GM19452 (cell line): Measurements from ENCODE around the gene SLC22A2.
"Not testable (repeated sequence)": the region's sequence is repeated elsewhere in the genome, so short reads cannot be mapped to it uniquely, and the experiment has no call there.

ENCODE experiments used
- ATAC-seq: cut with Tn5 transposase; IDR thresholded peaks from one replicate; pipeline ENCODE4 v1.9.1; 2021; ENCODE audit not compliant: unreplicated experiment

Gene SLC22A2

GRCh38 chr6:160258346-160259142 is at the start of gene SLC22A2:
Gene SLC22A2, minus strand, starts transcription at chr6:160258821. Its CDS starts 64 bp downstream, at chr6:160258757.
- ATAC-seq, result no peak

- ATAC-seq, result no peak
Observed at GRCh38 chr6:160305926-160306713, 47.5 kb upstream of the SLC22A2 start.

- ATAC-seq, result no peak
Observed at GRCh38 chr6:160303806-160304205, 45.2 kb upstream of the SLC22A2 start.

GRCh38 chr6:160302431-160303082 is 43.9 kb upstream of the SLC22A2 start:
- ATAC-seq, result not testable (repeated sequence)

- no peak for ATAC-seq
Observed at GRCh38 chr6:160301339-160301738, 42.7 kb upstream of the SLC22A2 start.

GRCh38 chr6:160300076-160300695 is 41.6 kb upstream of the SLC22A2 start:
- no peak for ATAC-seq

- no peak for ATAC-seq
Observed at GRCh38 chr6:160299559-160299958, 40.9 kb upstream of the SLC22A2 start.

- no peak for ATAC-seq
Observed at GRCh38 chr6:160298121-160298520, 39.5 kb upstream of the SLC22A2 start.

- no peak for ATAC-seq
Observed at GRCh38 chr6:160297310-160297709, 38.7 kb upstream of the SLC22A2 start.

GRCh38 chr6:160293844-160294243 is 35.2 kb upstream of the SLC22A2 start:
- no peak for ATAC-seq

- ATAC-seq, result no peak
Observed at GRCh38 chr6:160285541-160286105, 27.0 kb upstream of the SLC22A2 start.

GRCh38 chr6:160284575-160284974 is 26.0 kb upstream of the SLC22A2 start:
- ATAC-seq, result no peak

- ATAC-seq, result no peak
Observed at GRCh38 chr6:160282444-160282843, 23.8 kb upstream of the SLC22A2 start.

- no peak for ATAC-seq
Observed at GRCh38 chr6:160279850-160280249, 21.2 kb upstream of the SLC22A2 start.

- ATAC-seq, result no peak
Observed at GRCh38 chr6:160278786-160279310, 20.2 kb upstream of the SLC22A2 start.

GRCh38 chr6:160278311-160278710 is 19.7 kb upstream of the SLC22A2 start:
- no peak for ATAC-seq

GRCh38 chr6:160277546-160277945 is 18.9 kb upstream of the SLC22A2 start:
- ATAC-seq, result no peak

- no peak for ATAC-seq
Observed at GRCh38 chr6:160277144-160277543, 18.5 kb upstream of the SLC22A2 start.

- ATAC-seq, result no peak
Observed at GRCh38 chr6:160276126-160276525, 17.5 kb upstream of the SLC22A2 start.

GRCh38 chr6:160275511-160276003 is 16.9 kb upstream of the SLC22A2 start:
- ATAC-seq, result no peak
